Lung (tissue), 12 donors: ENCODE data around the gene DHRS11. TPM values are rescaled to one million over a fixed set of nuclear protein-coding genes. Genes with fewer than 3 reads are reported as not detected.
A peak's percentile ranks its signal among the peaks of the same experiment; 100 is the strongest.

Experiments used
- ATAC-seq: fragments of 200-7000 bp; cut with Tn5 transposase; one replicate; pipeline ENCODE4 v1.9.1; 2020; ENCODE audit warnings: moderate number of reproducible peaks; ENCODE audit not compliant: insufficient read depth, low FRiP score
- DNase-seq, 3 donors: peaks; one replicate each; pipeline ENCODE4 v3.0.0-alpha.2; 2013 to 2017
- H3K27ac ChIP-seq, 2 donors: one replicate each; pipeline ENCODE4 v1.5.1; 2013; ENCODE audit warnings: mild to moderate bottlenecking in 2 of 2, moderate library complexity in 2 of 2, control low read depth in 1 of 2, inconsistent platforms in 1 of 2, low read depth in 1 of 2, low read length in 1 of 2
- H3K27me3 ChIP-seq, 3 donors: one replicate each; pipeline ENCODE4 v1.5.1; 2013; ENCODE audit warnings: low read length in 2 of 3; ENCODE audit not compliant: control insufficient read depth in 3 of 3, insufficient read depth in 3 of 3
- H3K36me3 ChIP-seq, 4 donors: one replicate each; pipeline ENCODE4 v1.5.1; 2013; ENCODE audit warnings: low read length in 4 of 4, mild to moderate bottlenecking in 1 of 4, moderate library complexity in 1 of 4; ENCODE audit not compliant: control insufficient read depth in 4 of 4, insufficient read depth in 4 of 4
- H3K4me1 ChIP-seq, 5 donors: one replicate each; pipeline ENCODE4 v1.5.1; 2013; ENCODE audit warnings: low read length in 5 of 5, mild to moderate bottlenecking in 2 of 5, moderate library complexity in 1 of 5; ENCODE audit not compliant: control insufficient read depth in 5 of 5, insufficient read depth in 5 of 5
- H3K4me3 ChIP-seq: one replicate; pipeline ENCODE4 v1.5.1; 2013; ENCODE audit warnings: mild to moderate bottlenecking, control low read depth, moderate library complexity
- H3K9ac ChIP-seq, 2 donors: one replicate each; pipeline ENCODE4 v1.5.1; 2013; ENCODE audit warnings: low read length in 2 of 2, control low read depth in 1 of 2; ENCODE audit not compliant: insufficient read depth in 1 of 2
- H3K9me3 ChIP-seq, 4 donors: one replicate each; pipeline ENCODE4 v1.5.1; 2013; ENCODE audit warnings: low read length in 3 of 4, mild to moderate bottlenecking in 1 of 4, moderate library complexity in 1 of 4; ENCODE audit not compliant: control insufficient read depth in 4 of 4, insufficient read depth in 3 of 4
- CTCF ChIP-seq: IDR thresholded peaks from 2 replicates; pipeline ENCODE4 v1.5.1; 2012; ENCODE audit warnings: mild to moderate bottlenecking; ENCODE audit errors: control extremely low read depth, extremely low read depth
- WGBS, 2 donors: extraction: QIAGEN DNeasy Blood & Tissue Kit; methylation state at CpG; one replicate each; pipeline ENCODE4 v1.1.7; 2013; 5-methylcytosine and 5-hydroxymethylcytosine counted together
- polyA plus RNA-seq, 2 donors: library from polyadenylated mRNA; stranded (reverse); fragments of 200-250 nt; gene quantifications; one replicate each; pipeline ENCODE4 v1.2.1, GENCODE V29; 2013
- total RNA-seq, 2 donors: library from RNA; depleted of rRNA in 1 of 2; stranded (reverse); fragments of >200 nt in 1 of 2; gene quantifications; one replicate each; pipeline ENCODE4 v1.2.1, GENCODE V29; 2014 to 2021
- donor health status: control.
- donor health status: control.
- donor health status: Bipolar disorder and iron deficiency.
- donor health status: healthy.
- donor health status: DM: yes; HTN: yes; CAD: no.

The DHRS11 gene
- total and polyA plus RNA-seq, 4 donors = 3.7 to 9.1 (median 5.7) TPM

- H3K36me3 ChIP-seq = no peaks in the 10 kb centered on the region
- ATAC-seq (no peak), DNase-seq (peak in 1 of 3 donors; percentile 7)
- no peaks in the 10 kb centered on the region for H3K9me3 ChIP-seq
- WGBS, 2 donors = 3 to 5% methylated on average over 39 to 43 of the region's 43 CpGs
- H3K27ac ChIP-seq = no peak overlapping the region
- no peak overlapping the region for H3K4me3 ChIP-seq
- H3K27me3 ChIP-seq = peaks cover 9 to 88% (median 68%) of the 10 kb centered on the region in 3 donors
- no peak for TF ChIP-seq CTCF
- peaks cover 0 to 8% (median 0%) of the 10 kb centered on the region in 5 donors for H3K4me1 ChIP-seq
- no peak overlapping the region for H3K9ac ChIP-seq
Observed at GRCh38 chr17:36641331-36641876, 49.7 kb downstream of the DHRS11 start.

GRCh38 chr17:36641877-36642845, 50.5 kb downstream of the DHRS11 start:
- H3K4me3 ChIP-seq = no peak overlapping the region
- H3K27me3 ChIP-seq = peaks cover 9 to 84% (median 71%) of the 10 kb centered on the region in 3 donors
- 5 to 6% methylated on average over 55 to 64 of the region's 64 CpGs for WGBS, 2 donors
- H3K4me1 ChIP-seq = peaks cover 0 to 8% (median 0%) of the 10 kb centered on the region in 5 donors
- H3K9me3 ChIP-seq = peaks cover 0 to 2% (median 0%) of the 10 kb centered on the region in 4 donors
- ATAC-seq (no peak), DNase-seq (peak; percentile 18 to 31 (median 21))
- no peaks in the 10 kb centered on the region for H3K36me3 ChIP-seq
- no peak overlapping the region for H3K9ac ChIP-seq
- no peak overlapping the region for H3K27ac ChIP-seq
- no peak for TF ChIP-seq CTCF

GRCh38 chr17:36643086-36643685, 51.5 kb downstream of the DHRS11 start:
- Histone ChIP-seq H3K27ac (no peak overlapping the region), H3K4me1 (peaks cover 0 to 8% (median 0%) of the 10 kb centered on the region in 5 donors), H3K36me3 (no peaks in the 10 kb centered on the region), H3K4me3 (no peak overlapping the region), H3K27me3 (peaks cover 13 to 79% (median 66%) of the 10 kb centered on the region in 3 donors), H3K9ac (no peak overlapping the region), H3K9me3 (peaks cover 0 to 2% (median 0%) of the 10 kb centered on the region in 4 donors)
- DNase-seq (no peak), ATAC-seq (no peak)
- WGBS, 2 donors = 47 to 58% methylated on average over 3 of the region's 3 CpGs
- TF ChIP-seq CTCF = no peak
